PFSK-1 (cell line): ENCODE data around the gene ZFYVE19.

ENCODE experiments used
- FOXP2 ChIP-seq: optimal IDR thresholded peaks from 2 replicates; pipeline ENCODE3; 2011; ENCODE audit warnings: borderline replicate concordance, control low read depth, inconsistent platforms; ENCODE audit not compliant: insufficient read depth; ENCODE audit errors: extremely low read length, extremely low read depth
- POLR2AphosphoS5 ChIP-seq: IDR thresholded peaks from 2 replicates; pipeline ENCODE4 v1.6.1; 2012; ENCODE audit warnings: low read depth, mild to moderate bottlenecking, control low read depth, low read length, moderate library complexity
- REST ChIP-seq, 2 experiments: IDR thresholded peaks; 2 replicates each; pipeline versions ENCODE4 v1.6.1 to v1.8.0; 2011 to 2012; ENCODE audit warnings: low read depth in 2 of 2, low read length in 2 of 2, control low read depth in 1 of 2, inconsistent platforms in 1 of 2, mild to moderate bottlenecking in 1 of 2, moderate library complexity in 1 of 2; ENCODE audit not compliant: insufficient read depth in 1 of 2
- SIN3A ChIP-seq: IDR thresholded peaks from 2 replicates; pipeline ENCODE4 v1.6.1; 2012; ENCODE audit warnings: mild to moderate bottlenecking, low read length, moderate library complexity, borderline replicate concordance; ENCODE audit not compliant: insufficient read depth
- TAF1 ChIP-seq: IDR thresholded peaks from 2 replicates; pipeline ENCODE4 v1.6.1; 2012; ENCODE audit warnings: low read length, control low read depth, borderline replicate concordance; ENCODE audit not compliant: insufficient read depth

DNA sequence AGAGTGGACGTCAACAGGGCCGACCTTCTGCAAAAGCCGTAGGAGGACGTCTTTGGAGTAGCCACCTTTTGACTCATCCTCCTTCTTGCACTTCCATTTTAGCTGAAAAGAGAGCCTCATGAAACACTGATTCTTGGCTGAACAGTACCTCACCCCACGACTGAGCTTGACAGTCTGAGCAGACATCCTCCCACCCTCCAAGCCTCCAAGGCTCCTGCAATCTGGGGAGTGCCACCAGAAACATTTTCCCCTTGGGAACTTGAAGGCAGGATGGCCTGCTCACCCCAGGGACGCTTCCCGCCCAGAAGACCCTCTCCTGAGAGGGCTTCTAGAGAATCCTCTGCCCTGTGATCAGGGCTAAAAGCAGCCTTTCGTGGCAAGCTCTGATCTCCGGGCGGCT lies 31.9 kb upstream of the ZFYVE19 start:
- TF ChIP-seq POLR2AphosphoS5 (no peak), SIN3A (no peak), TAF1 (no peak), REST (IDR thresholded peaks at IDR 0.05; ENCODE audit: insufficient read depth in 1 of 2, low read depth in 2 of 2, low read length in 2 of 2) (no peak), FOXP2 (no peak)
